IMR-90 (cell line): ENCODE measurements around the gene CCDC88C. TPM values are rescaled to one million over a fixed set of nuclear protein-coding genes. Genes with fewer than 3 reads are reported as not detected.

ENCODE experiments used
- ATAC-seq: fragments of 200-7000 bp; cut with Tn5 transposase; 2 replicates; pipeline ENCODE4 v1.9.1; 2020; ENCODE audit warnings: low read depth, mild to moderate bottlenecking, moderate library complexity
- BruUV-seq: library from RNA; stranded (reverse); fragments of 400-500 nt; replicated peaks from 2 replicates; lab custom pipeline; 2021; lab: Mats Ljungman, UMichigan
- CTCF ChIA-PET: fragments of 300-600 bp; formaldehyde crosslinking; extraction: SDS; loops from one replicate; lab custom pipeline; 2021; ENCODE audit warnings: antibody characterized with exemption; lab: Yijun Ruan, JAX
- POLR2A ChIA-PET: fragments of 300-600 bp; sonication (Branson Sonifier 250); formaldehyde crosslinking; loops from one replicate; lab custom pipeline; 2022; ENCODE audit warnings: antibody characterized with exemption; ENCODE audit not compliant: unreplicated experiment; lab: Charles Lee
- DNase-seq: peaks from one replicate; pipeline ENCODE4 v3.0.0; 2013
- H2AFZ ChIP-seq: replicated peaks from 2 replicates; pipeline ENCODE3; 2013; ENCODE audit warnings: low read length, mild to moderate bottlenecking; ENCODE audit not compliant: poor library complexity
- H2AK5ac ChIP-seq: 2 replicates; pipeline ENCODE4 v1.6.1; 2013; ENCODE audit warnings: low read depth, low read length, inconsistent platforms
- H2AK9ac ChIP-seq: replicated peaks from 2 replicates; pipeline ENCODE3; 2013; ENCODE audit warnings: mild to moderate bottlenecking, low read depth, low read length, moderate library complexity; ENCODE audit not compliant: poor library complexity
- H2BK120ac ChIP-seq: 2 replicates; pipeline ENCODE4 v1.6.1; 2013; ENCODE audit warnings: low read depth, low read length, inconsistent platforms
- H2BK15ac ChIP-seq: 3 replicates; pipeline ENCODE4 v1.6.1; 2013; ENCODE audit warnings: low read depth, low read length, inconsistent platforms
- H2BK20ac ChIP-seq: 2 replicates; pipeline ENCODE4 v1.6.1; 2013; ENCODE audit warnings: low read depth, mild to moderate bottlenecking, inconsistent platforms, low read length, moderate library complexity
- H2BK5ac ChIP-seq: 2 replicates; pipeline ENCODE4 v1.6.1; 2013; ENCODE audit warnings: mild to moderate bottlenecking, low read depth, low read length, inconsistent platforms; ENCODE audit not compliant: poor library complexity, severe bottlenecking
- H3K14ac ChIP-seq: replicated peaks from 2 replicates; pipeline ENCODE4 v1.6.1; 2013; ENCODE audit warnings: low read depth, low read length, inconsistent platforms
- H3K18ac ChIP-seq: 2 replicates; pipeline ENCODE4 v1.6.1; 2013; ENCODE audit warnings: low read depth, low read length, control low read depth
- H3K23ac ChIP-seq: 2 replicates; pipeline ENCODE4 v1.6.1; 2013; ENCODE audit warnings: low read depth, low read length, inconsistent platforms
- H3K27ac ChIP-seq: 2 replicates; pipeline ENCODE4 v1.5.1; 2013; ENCODE audit warnings: mild to moderate bottlenecking, control low read depth, low read length; ENCODE audit not compliant: insufficient read depth
- H3K27me3 ChIP-seq: 2 replicates; pipeline ENCODE4 v1.6.1; 2013; ENCODE audit warnings: low read length; ENCODE audit not compliant: control insufficient read depth, insufficient read depth
- H3K36me3 ChIP-seq: 2 replicates; pipeline ENCODE4 v1.6.1; 2013; ENCODE audit warnings: low read length, mixed read lengths; ENCODE audit not compliant: control insufficient read depth, insufficient read depth
- H3K4ac ChIP-seq: 2 replicates; pipeline ENCODE4 v1.6.1; 2013; ENCODE audit warnings: low read depth, low read length, inconsistent platforms
- H3K4me1 ChIP-seq: 2 replicates; pipeline ENCODE4 v1.6.1; 2013; ENCODE audit warnings: low read length, mixed read lengths; ENCODE audit not compliant: control insufficient read depth, insufficient read depth
- H3K4me2 ChIP-seq: 2 replicates; pipeline ENCODE4 v1.6.1; 2013; ENCODE audit warnings: low read depth, mild to moderate bottlenecking, control low read depth, low read length, moderate library complexity
- H3K4me3 ChIP-seq: 2 replicates; pipeline ENCODE4 v1.5.1; 2013; ENCODE audit warnings: low read depth, mild to moderate bottlenecking, control low read depth, low read length, moderate library complexity; ENCODE audit not compliant: insufficient read depth
- H3K56ac ChIP-seq: 2 replicates; pipeline ENCODE4 v1.6.1; 2013; ENCODE audit warnings: low read length, inconsistent platforms; ENCODE audit not compliant: insufficient read depth; ENCODE audit errors: extremely low read depth
- H3K79me1 ChIP-seq, 2 experiments: 2 replicates each; pipeline ENCODE4 v1.6.1; 2013; ENCODE audit warnings: low read length in 2 of 2, inconsistent platforms in 1 of 2, low read depth in 1 of 2
- H3K9ac ChIP-seq: 2 replicates; pipeline ENCODE4 v1.6.1; 2013; ENCODE audit warnings: low read depth, low read length, control low read depth
- H3K9me1 ChIP-seq: 2 replicates; pipeline ENCODE4 v1.6.1; 2013; ENCODE audit warnings: low read length, inconsistent platforms; ENCODE audit not compliant: insufficient read depth
- H3K9me3 ChIP-seq: 2 replicates; pipeline ENCODE4 v1.6.1; 2013; ENCODE audit warnings: low read length; ENCODE audit not compliant: control insufficient read depth, insufficient read depth
- H4K20me1 ChIP-seq: 2 replicates; pipeline ENCODE4 v1.6.1; 2013; ENCODE audit warnings: low read length, inconsistent platforms; ENCODE audit not compliant: insufficient read depth
- H4K5ac ChIP-seq: 2 replicates; pipeline ENCODE4 v1.6.1; 2013; ENCODE audit warnings: mild to moderate bottlenecking, low read depth, low read length, control low read depth
- H4K8ac ChIP-seq, 2 experiments: 2 replicates each; pipeline ENCODE4 v1.6.1; 2013; ENCODE audit warnings: low read depth in 2 of 2, low read length in 2 of 2, control low read depth in 1 of 2, inconsistent platforms in 1 of 2
- H4K91ac ChIP-seq: 2 replicates; pipeline ENCODE4 v1.6.1; 2013; ENCODE audit warnings: low read depth, low read length, inconsistent platforms; ENCODE audit not compliant: insufficient read depth
- CEBPB ChIP-seq: IDR thresholded peaks from 2 replicates; pipeline ENCODE4 v1.6.1; 2012; ENCODE audit warnings: low read depth, low read length, improper control_type of control experiment
- FOS ChIP-seq: fragments of 150-350 bp; IDR thresholded peaks from 2 replicates; pipeline ENCODE4 v1.6.1; 2016; ENCODE audit warnings: low read depth, low read length
- MAFK ChIP-seq: IDR thresholded peaks from 2 replicates; pipeline ENCODE4 v1.6.1; 2012; ENCODE audit warnings: low read depth, low read length, improper control_type of control experiment
- MXI1 ChIP-seq: IDR thresholded peaks from 2 replicates; pipeline ENCODE4 v1.6.1; 2012; ENCODE audit warnings: low read depth, mild to moderate bottlenecking, low read length, moderate library complexity, borderline replicate concordance
- NFE2L2 ChIP-seq: fragments of 150-350 bp; IDR thresholded peaks from 2 replicates; pipeline ENCODE4 v1.6.1; 2016; ENCODE audit warnings: low read depth, mild to moderate bottlenecking, low read length
- RAD21 ChIP-seq: IDR thresholded peaks from 2 replicates; pipeline ENCODE4 v1.6.1; 2012; ENCODE audit warnings: low read length, improper control_type of control experiment
- SMC3 ChIP-seq: fragments of 150-350 bp; IDR thresholded peaks from 2 replicates; pipeline ENCODE4 v1.6.1; 2016; ENCODE audit warnings: low read depth, mild to moderate bottlenecking, antibody characterized with exemption, low read length, moderate library complexity
- WGBS, 2 experiments: methylation state at CpG; one replicate each; pipeline versions ENCODE4 v1.1.5 to v1.1.7; 2013; ENCODE audit warnings: missing lambda C conversion rate in 2 of 2; ENCODE audit not compliant: insufficient read length in 1 of 2; ENCODE audit errors: extremely low coverage in 2 of 2; 5-methylcytosine and 5-hydroxymethylcytosine counted together
- dilution Hi-C: fragments of 300-500 bp; cut with HindIII; formaldehyde crosslinking; loops from one replicate; pipeline ENCODE4 v1.14.3; 2018; ENCODE audit warnings: low sequenced_read_pairs; ENCODE audit not compliant: unreplicated experiment
- in situ Hi-C: fragments of 300-500 bp; cut with MboI; formaldehyde crosslinking; loops from 3 replicates; pipeline ENCODE4 v1.14.3; 2019; ENCODE audit warnings: low sequenced_read_pairs, inconsistent platforms, mixed read lengths
- intact Hi-C: fragments of 100-400 bp; cut with micrococcal nuclease; formaldehyde crosslinking; loops from 2 replicates; pipeline ENCODE4 v1.10.0; 2022
- polyA plus RNA-seq, 3 experiments: library from polyadenylated mRNA; depleted of rRNA; stranded (reverse); fragments of >200 nt; gene quantifications; 2 replicates each; pipeline ENCODE4 v1.2.3, GENCODE V29; 2012; ENCODE audit warnings: low replicate concordance in 1 of 3
- total RNA-seq: library from RNA; depleted of rRNA; stranded (reverse); fragments of >200 nt; gene quantifications from 2 replicates; pipeline ENCODE4 v1.2.3, GENCODE V29; 2012
- TF ChIP-seq, protein P1 (sequence below): fragments of 150-350 bp; IDR thresholded peaks from 2 replicates; pipeline ENCODE4 v1.6.1; 2017; ENCODE audit warnings: mild to moderate bottlenecking, antibody characterized with exemption, low read length, low read depth

Gene CCDC88C
- total and polyA plus RNA-seq, 2 of the 4 experiments (the other 2 are of a cell fraction): 0.17 to 0.18 TPM

- H4K8ac ChIP-seq: no peak overlapping the region
- no peak overlapping the region for H2BK15ac ChIP-seq
- BruUV-seq: no TSS peak
- H3K36me3 ChIP-seq: no peaks in the 10 kb centered on the region
- H3K9ac ChIP-seq: no peak overlapping the region
- H3K23ac ChIP-seq: no peak overlapping the region
- H3K9me1 ChIP-seq: no peaks in the 10 kb centered on the region
- H3K27me3 ChIP-seq: peaks cover 15% of the 10 kb centered on the region
- no peak overlapping the region for H4K91ac ChIP-seq
- H2AFZ ChIP-seq: no peak overlapping the region
- ChIA-PET POLR2A (interaction anchor here (0.7 kb wide), 1 partner anchor 409 kb away, joined by 15 read pairs; no protein-coding TSS in a partner anchor), CTCF (no interaction called here)
- in situ Hi-C loops: loop anchor here (10.0 kb wide), 1 partner anchor 105 kb away; no protein-coding TSS in a partner anchor
- ATAC-seq (no peak), DNase-seq (no peak)
- 93% methylated on average over 3 of the region's 9 CpGs; no CpG with 5 or more reads in 1 of the 2 experiments for WGBS, 2 experiments
- no peaks in the 10 kb centered on the region for H3K79me1 ChIP-seq
- H4K20me1 ChIP-seq: no peaks in the 10 kb centered on the region
- H3K4ac ChIP-seq: no peak overlapping the region
- no peaks in the 10 kb centered on the region for H3K9me3 ChIP-seq
- H3K4me2 ChIP-seq: no peak overlapping the region
- H3K4me3 ChIP-seq: no peak overlapping the region
- H2BK20ac ChIP-seq: no peak overlapping the region
- no peak overlapping the region for H3K14ac ChIP-seq
- no peak overlapping the region for H2AK9ac ChIP-seq
- H3K18ac ChIP-seq: no peak overlapping the region
- no peak overlapping the region for H2AK5ac ChIP-seq
- H2BK120ac ChIP-seq: no peak overlapping the region
- TF ChIP-seq RAD21 (no peak), MAFK (no peak), MXI1 (no peak), FOS (no peak), SMC3 (no peak), NFE2L2 (no peak), CEBPB (no peak)
- TF ChIP-seq, protein P1, sequence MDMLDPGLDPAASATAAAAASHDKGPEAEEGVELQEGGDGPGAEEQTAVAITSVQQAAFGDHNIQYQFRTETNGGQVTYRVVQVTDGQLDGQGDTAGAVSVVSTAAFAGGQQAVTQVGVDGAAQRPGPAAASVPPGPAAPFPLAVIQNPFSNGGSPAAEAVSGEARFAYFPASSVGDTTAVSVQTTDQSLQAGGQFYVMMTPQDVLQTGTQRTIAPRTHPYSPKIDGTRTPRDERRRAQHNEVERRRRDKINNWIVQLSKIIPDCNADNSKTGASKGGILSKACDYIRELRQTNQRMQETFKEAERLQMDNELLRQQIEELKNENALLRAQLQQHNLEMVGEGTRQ: no peak
- no peak overlapping the region for H2BK5ac ChIP-seq
- no peak overlapping the region for H4K5ac ChIP-seq
- no peak overlapping the region for H3K56ac ChIP-seq
- H3K27ac ChIP-seq: no peak overlapping the region
- intact Hi-C loops: no loop called here
- no peaks in the 10 kb centered on the region for H3K4me1 ChIP-seq
- dilution Hi-C loops: no loop called here
Observed at GRCh38 chr14:91320266-91320665, 97.4 kb downstream of the CCDC88C start.
